GM19023 (cell line): ENCODE measurements around the gene PRC1.
"Not testable (repeated sequence)": the region's sequence is repeated elsewhere in the genome, so short reads cannot be mapped to it uniquely, and the experiment has no call there.

ENCODE experiments used
- ATAC-seq: cut with Tn5 transposase; IDR thresholded peaks from one replicate; pipeline ENCODE4 v1.9.1; 2021; ENCODE audit warnings: mild to moderate bottlenecking, moderate library complexity; ENCODE audit not compliant: unreplicated experiment

Gene PRC1

DNA sequence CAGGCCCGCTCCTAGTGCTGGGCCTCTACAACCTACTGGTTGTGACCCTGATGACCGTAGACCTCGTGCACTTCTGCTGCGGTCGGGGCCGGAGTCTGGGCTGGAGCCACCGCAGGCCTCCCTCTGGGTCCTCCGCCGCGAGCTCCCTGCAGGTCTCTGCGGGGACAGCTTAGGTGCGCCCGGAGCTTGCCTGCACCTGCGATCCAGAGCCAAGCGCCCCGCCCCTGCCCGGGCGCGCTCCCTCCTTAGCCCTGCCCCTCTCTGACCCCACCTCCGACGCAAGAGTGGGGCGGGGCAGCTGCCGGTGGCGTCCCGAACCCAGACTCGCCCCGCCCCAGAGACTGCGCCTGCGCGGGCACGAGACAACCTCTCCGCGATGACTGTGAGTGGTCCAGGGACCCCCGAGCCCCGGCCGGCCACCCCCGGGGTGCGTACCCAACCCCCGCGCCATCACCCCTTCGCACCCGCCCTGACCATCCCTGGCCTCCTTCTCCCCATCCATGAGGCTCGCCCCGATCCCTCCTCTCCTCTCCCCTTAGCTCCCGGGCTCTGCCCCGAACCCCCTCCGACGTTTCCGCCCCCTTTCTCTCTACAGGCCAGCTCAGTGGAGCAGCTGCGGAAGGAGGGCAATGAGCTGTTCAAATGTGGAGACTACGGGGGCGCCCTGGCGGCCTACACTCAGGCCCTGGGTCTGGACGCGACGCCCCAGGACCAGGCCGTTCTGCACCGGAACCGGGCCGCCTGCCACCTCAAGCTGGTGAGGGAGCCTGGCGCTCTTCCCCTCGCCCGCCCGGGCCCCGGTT lies 59.2 kb downstream of the PRC1 start, which contains the start of gene UNC45A:
UNC45A (plus strand) TSS at position 337 of the 803 bp plus-strand sequence; CDS start at position 377, 40 bp downstream.
- ATAC-seq: peak; percentile 66

DNA sequence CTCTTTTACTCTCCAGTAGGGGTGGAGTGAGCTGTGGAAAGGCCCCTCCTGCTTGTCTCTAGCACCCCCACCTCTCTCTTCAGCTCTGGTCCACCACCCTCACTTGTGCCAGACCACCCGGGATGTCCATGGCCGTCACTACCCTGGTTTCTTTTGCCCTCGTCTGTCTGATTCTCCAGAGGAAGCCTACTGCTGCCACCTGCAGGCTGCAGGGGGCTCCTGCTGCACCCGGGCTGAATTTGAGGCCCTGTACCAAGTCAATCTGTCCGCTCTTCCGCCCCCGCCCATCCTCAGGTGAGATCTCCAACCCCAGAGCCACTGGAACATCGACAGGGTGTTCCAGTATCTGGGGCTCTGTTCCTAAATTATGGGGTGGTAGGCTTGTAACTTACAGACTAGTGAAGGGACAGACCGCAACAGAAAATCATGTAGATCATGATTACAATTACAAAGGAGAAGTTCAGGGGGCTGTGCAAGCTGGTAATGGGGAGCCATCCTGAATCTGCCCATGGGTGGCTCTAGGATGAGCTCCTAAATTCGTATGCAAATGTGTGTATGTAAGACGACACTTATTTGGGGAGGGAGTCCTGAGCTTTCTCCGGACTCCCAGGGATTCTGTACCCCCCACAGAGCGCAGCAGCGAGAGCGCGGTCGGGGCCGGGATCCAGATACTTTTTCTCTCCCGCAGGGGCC lies 59.9 kb downstream of the PRC1 start:
- ATAC-seq: peak; percentile 35

DNA sequence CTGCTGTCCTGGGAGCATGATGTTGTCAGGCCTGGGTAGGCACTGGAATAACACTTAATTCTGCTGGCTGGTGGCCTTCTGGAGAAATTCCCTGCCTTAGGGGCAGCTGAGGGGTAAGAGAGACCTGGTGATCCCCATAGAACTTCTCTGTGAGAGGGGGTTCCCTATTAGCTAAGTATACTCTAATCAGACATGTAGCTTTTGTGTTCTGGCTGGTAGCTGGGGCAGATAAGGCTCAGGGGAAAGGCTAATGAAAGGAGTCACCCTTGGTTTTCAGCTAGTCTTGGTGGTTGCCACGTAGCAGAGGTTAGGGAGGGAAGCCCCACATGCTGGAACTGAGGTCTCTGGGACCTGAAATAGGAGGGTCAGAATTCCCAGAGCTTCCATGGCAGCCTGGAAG lies 61.0 kb downstream of the PRC1 start:
- ATAC-seq: no peak

DNA sequence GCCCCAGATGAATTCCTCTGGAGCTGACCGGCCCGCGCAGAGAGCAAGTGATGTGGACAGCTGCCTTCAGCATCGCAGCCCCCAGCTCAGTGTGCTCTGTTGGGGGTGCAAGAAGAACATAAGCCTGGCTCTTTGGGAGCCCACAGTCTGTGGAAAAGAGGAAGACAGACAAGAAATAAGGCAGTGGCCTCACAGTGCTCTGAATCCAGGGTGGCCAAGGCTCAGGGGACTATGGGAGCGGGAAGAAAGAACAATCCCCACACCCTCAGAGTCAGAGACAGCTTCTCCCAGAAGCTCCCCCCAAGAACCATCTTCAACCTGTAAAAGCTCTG lies 61.7 kb downstream of the PRC1 start:
- no peak for ATAC-seq

DNA sequence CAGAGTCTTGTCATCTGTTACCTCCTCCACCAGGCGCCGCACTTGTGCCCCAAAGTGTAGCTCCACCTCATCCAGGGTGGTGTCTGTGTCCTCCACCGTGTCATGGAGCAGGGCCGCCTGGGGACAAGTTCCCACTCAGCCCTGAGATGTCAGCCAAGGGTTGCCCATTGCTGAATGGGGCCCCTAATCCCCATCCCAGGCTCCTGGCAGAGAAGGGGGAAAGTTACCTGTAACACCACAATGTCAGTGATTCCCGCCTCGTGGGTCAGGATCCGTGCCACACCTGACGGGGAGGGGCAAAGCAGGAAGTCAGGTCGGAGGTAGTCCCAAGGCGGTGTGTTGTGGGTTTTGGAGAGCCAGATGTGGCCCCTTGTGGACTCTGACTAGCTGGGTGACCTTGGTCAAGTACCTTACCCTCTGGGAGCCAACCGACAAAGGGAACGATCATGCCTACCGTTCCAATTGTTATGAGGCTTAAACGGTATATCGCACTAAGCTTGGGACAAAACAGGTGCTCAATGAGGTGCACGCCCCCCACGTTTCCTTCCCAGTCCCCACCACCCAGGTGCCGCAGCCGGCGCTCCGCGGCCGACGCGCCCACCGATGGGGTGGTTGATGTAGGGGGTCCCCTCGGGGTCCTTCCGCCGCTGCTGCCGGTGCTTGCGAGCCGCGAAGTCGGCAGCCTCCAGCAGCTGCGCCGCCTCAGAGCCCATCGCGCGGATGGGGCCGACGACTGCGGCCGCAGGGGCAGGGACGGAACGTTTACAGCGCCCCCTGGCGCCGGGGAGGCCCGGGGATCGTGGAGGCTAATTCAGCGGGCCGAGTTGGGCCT lies 62.3 kb downstream of the PRC1 start, which contains the start of gene HDDC3:
HDDC3 (minus strand) TSS at position 722 of the 832 bp plus-strand sequence; CDS start at position 713, 9 bp downstream.
- ATAC-seq: peak; percentile 46

DNA sequence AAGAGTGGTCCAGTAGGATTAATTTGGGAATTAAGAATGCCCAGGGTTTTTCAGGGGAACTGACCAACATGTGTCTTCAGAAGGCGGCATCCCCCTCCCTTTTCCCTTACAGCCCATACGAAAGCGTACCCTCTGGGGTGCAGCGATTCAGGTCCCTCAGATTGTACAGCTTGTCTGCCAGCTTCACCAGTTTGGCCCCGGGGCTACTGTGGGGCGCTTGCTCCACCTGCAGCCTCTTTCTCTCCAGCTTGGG lies 62.8 kb downstream of the PRC1 start:
- ATAC-seq: no peak

DNA sequence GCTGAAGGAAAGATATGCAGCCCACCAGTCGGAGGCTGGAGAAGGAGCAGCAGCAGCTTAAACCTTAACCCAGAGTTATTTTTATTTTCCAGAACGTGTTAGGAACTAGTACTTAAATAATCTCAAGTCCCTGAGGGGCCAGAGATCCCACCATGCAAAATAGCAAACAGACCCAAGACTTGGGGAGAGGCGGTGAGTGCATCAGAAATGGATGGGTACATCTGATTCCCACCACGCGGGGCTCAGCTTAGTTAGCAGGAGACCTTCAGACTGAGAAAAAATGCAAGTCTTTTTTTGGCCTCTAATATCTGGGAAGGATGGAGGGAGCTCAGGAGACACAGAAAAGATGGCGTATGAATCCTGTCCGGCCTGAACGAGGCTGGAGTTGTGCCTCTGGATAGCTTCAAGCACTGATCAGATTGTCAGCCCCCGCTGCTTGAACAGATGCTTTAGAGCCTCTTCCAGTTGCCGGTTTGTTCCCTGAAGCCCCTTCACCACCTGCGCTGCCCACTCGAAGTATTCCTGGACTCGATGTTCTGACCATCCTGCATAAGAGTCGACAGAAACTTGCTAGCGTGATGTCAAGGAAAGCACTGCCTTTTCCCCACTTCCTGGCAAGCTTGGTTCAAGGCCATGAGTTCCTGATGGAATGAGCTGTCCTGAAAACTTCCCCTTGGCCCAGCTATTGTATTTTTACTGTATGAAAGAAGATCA lies 63.3 kb downstream of the PRC1 start:
- no peak for ATAC-seq

DNA sequence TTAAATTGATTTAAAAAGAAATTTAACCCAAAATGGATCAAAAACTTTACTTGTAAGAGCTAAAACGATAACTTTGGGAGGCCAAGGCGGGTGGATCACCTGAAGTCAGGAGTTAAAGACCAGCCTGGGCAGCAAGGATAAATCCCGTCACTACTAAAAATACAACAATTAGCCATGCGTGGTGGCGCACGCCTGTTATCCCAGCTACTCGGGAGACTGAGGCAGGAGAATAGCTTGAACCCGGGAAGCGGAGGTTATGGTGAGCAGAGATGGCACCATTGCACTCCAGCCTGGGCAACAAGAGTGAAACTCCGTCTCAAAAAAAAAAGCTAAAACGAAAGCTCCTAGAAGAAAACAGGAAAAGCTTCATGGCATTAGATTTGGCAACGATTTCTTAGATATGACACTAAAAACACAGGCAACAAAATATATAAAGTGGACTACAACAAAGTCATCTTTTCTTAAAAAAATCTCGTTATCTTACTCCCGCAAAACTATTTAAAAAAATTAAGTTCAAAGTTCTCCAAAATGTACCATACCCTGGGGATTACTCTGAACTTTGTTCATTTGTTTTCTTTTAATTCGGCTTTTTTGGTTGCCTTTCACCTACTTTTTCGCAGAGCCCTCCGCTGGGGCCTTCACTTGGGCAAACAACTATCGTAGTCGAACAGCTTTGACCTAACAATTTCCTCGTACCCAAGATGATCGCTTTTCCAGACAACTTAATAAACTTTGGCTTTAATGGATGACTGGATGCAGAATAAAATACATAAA lies 64.9 kb downstream of the PRC1 start:
- ATAC-seq: peak; percentile 1

DNA sequence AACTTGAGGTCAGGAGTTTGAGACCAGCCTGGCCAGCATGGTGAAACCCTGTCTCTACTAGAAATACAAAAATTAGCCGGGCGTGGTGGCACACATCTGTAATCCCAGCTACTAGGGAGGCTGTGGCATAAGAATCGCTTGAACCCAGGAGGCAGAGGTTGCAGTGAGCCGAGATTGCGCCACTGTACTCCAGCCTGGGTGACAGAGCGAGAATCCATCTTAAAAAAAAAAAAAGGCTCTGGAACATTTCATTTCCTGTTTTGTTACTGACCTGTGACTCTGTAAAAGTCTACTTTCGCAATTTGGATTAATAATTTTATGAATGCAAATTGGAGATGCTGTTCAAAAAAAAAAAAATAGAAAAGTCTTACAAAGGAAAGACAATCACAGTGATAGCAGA lies 66.2 kb downstream of the PRC1 start:
- ATAC-seq: not testable (repeated sequence)

DNA sequence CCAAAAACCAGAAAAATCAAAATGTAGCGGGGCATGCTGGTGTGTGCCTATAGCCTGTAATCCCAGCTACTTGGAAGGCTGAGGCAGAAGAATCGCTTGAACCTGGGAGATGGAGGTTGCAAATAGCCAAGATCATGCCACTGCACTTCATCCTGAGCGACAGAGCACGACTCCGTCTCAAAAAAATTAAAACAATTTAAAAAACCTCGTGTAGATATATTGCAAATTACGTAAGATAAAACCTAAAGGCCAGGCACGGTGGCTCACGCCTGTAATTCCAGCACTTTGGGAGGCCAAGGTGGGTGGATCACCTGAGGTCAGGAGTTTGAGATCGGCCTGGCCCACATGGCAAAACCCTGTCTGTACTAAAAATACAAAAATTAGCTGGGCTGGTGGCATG lies 67.6 kb downstream of the PRC1 start:
- not testable (repeated sequence) for ATAC-seq

DNA sequence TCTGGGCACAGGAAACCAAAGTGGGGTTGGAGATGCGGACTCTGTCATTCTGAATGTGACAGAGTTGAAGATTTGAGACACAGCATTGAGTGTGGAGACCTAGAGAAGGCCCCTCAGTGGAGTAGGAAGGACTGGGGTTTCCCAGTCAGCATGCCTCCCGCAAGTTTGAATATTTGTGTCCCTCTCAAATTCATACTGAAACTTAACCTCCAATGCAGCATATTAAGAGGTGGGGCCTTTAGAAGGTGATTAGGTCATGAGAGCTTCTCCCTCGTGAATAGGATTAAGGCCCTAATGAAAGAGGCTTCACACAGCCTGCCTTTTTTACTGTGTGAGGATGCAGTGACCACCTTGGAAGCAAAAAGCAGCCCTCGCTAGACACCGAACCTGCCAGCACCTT lies 70.0 kb downstream of the PRC1 start:
- peak; percentile 68 for ATAC-seq

DNA sequence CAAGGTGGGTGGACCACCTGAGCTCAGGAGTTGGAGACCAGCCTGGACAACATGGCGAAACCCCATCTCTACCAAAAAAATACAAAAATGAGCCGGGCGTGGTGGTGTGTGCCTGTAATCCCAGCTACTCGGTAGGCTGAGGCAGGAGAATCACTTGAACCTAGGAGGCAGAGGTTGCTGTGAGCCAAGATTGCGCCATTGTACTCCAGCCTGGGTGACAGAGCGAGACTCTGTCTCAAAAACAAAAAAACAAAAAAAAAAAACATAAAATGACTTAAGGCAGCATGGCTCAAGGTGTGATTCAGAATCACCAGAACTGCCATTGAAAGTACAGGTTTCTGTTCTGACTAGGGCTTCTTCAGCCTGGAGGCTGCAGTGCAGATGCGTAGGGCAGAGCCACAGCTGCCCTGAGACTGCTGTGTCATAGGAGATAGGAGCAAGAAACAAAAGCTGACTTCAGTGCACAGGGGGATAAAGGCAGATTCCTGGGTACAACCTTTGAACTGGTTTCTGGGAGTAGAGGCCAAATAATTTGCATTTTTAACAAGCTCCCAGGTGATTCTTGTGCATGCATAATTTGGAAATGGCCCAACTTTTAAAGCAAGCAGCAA lies 71.5 kb downstream of the PRC1 start:
- ATAC-seq: peak; percentile 73

DNA sequence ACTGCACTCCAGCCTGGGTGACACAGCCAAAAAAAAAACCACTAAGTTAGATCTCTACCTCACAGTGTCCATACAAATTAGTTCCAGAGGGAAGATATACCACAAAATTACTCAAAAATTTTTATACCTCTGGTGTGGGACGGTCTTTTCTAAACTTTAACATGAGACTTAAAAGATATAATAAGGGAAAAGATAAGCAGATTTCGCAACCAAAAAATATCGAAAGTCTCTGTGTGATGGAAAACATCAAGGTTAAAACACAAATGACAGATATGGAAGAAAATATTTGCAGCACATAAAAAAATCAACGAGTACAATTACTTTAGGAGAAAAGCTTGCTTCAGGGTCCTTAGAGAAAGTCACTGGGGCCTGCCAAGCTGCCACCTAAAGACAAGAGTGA lies 72.4 kb downstream of the PRC1 start:
- ATAC-seq: no peak

DNA sequence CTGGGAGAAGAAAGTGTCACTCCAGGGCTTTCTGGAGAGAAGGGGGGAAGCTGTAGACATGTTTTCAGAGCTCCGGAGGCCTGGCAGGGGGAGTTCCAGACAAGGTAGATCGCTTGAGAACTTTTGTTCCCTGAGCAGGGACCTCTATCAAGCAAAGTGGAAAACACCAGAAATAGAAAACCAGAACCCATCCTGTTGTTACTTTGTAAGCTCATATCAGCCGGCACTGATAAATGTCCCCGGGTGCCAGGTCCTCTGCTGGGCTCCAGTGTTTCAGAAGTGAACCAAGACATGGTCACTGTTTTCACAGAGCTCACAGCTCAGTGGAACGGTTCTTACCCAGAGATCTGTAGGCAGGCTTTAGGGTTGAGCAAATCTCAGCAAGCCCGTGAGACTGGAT lies 75.5 kb downstream of the PRC1 start:
- no peak for ATAC-seq

DNA sequence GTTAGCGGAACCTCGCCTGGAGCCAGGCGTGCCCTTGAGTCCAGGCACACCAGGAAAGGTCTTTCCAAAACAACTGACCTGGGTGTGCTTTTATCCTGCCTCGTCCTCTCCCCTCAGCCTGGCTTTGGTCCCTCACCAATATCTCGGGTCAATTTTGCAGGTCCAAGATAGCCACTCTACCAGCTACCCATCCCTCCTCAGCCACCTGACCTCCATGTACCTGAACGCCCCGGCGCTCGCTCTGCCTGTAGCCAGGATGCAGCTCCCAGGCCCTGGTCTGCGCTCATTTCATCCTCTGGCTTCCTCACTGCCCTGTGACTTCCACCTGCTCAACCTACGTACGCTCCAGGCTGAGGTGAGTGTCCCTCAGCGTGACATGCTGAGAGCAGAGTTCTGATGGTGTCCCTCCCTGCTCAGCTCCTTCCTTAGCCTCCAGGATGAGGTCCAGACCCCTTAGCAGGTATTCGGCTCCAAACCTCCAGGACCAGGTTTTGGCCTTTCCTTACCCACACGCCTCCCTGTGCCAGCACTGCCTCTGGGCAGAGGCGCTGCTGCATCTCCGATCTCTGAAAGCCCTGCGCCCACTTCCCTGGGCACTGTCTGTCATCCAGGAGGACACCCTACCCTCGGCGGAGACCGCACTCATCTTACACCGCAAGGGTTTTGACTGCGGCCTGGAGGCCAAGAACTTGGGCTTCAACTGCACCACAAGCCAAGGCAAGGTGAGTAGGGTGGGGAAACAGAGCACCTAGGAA lies 76.1 kb downstream of the PRC1 start:
- ATAC-seq: no peak

DNA sequence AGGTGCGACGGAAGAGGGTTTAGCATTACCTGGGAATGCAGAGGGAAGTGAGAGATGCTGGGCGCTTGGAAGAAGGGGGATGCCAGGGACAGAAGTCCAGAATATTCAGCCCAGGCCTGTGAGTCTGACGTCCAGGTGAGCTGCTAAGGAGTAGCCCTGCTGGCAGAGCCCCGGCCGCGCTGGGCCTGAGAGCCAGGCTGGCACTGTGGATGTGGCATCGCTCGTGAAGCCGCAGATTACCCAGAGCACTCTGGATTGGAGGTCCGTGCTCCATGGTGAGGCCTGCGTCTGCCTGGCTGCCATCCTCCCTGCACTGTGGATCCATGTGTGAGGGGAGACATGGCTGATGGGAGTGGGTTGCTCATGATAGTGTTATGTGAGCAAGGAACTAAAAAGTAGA lies 76.8 kb downstream of the PRC1 start:
- ATAC-seq: no peak

DNA sequence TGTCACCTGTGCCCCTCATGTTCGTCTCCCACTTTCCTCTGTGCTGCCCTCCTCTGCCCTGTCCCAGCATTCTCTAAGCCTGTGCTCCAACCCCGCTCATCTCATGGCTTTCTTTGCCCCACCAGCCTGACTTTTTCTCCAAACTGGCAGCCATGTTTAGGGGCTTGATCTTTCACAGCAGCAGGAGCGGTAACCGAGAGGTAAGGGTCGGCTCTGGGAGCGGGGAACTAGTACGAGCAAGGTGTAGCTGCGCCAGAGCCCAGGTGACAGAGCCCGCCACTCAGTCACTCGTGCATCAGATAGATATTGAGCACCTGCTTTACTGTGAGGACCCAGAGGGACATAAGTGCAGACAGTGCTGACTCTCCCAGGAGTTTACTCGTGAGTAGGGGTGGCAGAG lies 77.9 kb downstream of the PRC1 start:
- no peak for ATAC-seq
